OCI-LY7 (cell line): Measurements from ENCODE around the gene VPS8.

ENCODE experiments used
- CTCF ChIP-seq: fragments of 200-600 bp; sonication (generic); conservative IDR thresholded peaks from 2 replicates; pipeline ENCODE4 v1.5.1; 2014; ENCODE audit warnings: mild to moderate bottlenecking, antibody characterized with exemption, low read length, moderate library complexity, mixed read lengths
- EZH2phosphoT487 ChIP-seq: fragments of 200-600 bp; sonication (generic); IDR thresholded peaks from 2 replicates; pipeline ENCODE4 v1.6.1; 2018; ENCODE audit warnings: low read depth, borderline replicate concordance, mild to moderate bottlenecking, mixed run types, antibody characterized with exemption, low read length, moderate library complexity, mixed read lengths

GRCh38 chr3:184918750-184919149, 106.8 kb downstream of the VPS8 start:
- TF ChIP-seq CTCF = no peak
- no peak for TF ChIP-seq EZH2phosphoT487
